ENCODE measurements around the gene SIRT2.

SIRT2 gene

GRCh38 chr19:38839816-38840582 is 59.4 kb downstream of the SIRT2 start:
- no peak overlapping the region for H3K4me3 ChIP-seq (ENCODE audit: low read depth, low read length)
- no peak for TF ChIP-seq CTCF (IDR thresholded peaks at IDR 0.05; ENCODE audit: low read depth, low read length)
- in situ Hi-C loops (cut with HindIII; ENCODE audit: low sequenced_read_pairs) = no loop called here
- DNase-seq (ENCODE audit: low read depth, low spot score) = no peak

GRCh38 chr19:38838986-38839761 is 60.2 kb downstream of the SIRT2 start:
- in situ Hi-C loops (cut with HindIII; ENCODE audit: low sequenced_read_pairs) = no loop called here
- no peak for TF ChIP-seq CTCF (IDR thresholded peaks at IDR 0.05; ENCODE audit: low read depth, low read length)
- no peak for DNase-seq (ENCODE audit: low read depth, low spot score)
- H3K4me3 ChIP-seq (ENCODE audit: low read depth, low read length) = no peak overlapping the region

- in situ Hi-C loops (cut with HindIII; ENCODE audit: low sequenced_read_pairs) = no loop called here
- H3K4me3 ChIP-seq (ENCODE audit: low read depth, low read length) = no peak overlapping the region
- no peak for TF ChIP-seq CTCF (IDR thresholded peaks at IDR 0.05; ENCODE audit: low read depth, low read length)
- DNase-seq (ENCODE audit: low read depth, low spot score) = no peak
Observed at GRCh38 chr19:38838208-38838985, 61.0 kb downstream of the SIRT2 start.

- in situ Hi-C loops (cut with HindIII; ENCODE audit: low sequenced_read_pairs) = no loop called here
- no peak for TF ChIP-seq CTCF (IDR thresholded peaks at IDR 0.05; ENCODE audit: low read depth, low read length)
- no peak overlapping the region for H3K4me3 ChIP-seq (ENCODE audit: low read depth, low read length)
- DNase-seq (ENCODE audit: low read depth, low spot score) = no peak
Observed at GRCh38 chr19:38837656-38838121, 61.7 kb downstream of the SIRT2 start.

GRCh38 chr19:38836983-38837626 is 62.3 kb downstream of the SIRT2 start:
- H3K4me3 ChIP-seq (ENCODE audit: low read depth, low read length) = no peak overlapping the region
- no peak for TF ChIP-seq CTCF (IDR thresholded peaks at IDR 0.05; ENCODE audit: low read depth, low read length)
- no peak for DNase-seq (ENCODE audit: low read depth, low spot score)
- in situ Hi-C loops (cut with HindIII; ENCODE audit: low sequenced_read_pairs) = no loop called here
